ENCODE results near the gene MROH2A.

- TF ChIP-seq RARB (CRISPR knock-in tag; IDR thresholded peaks at IDR 0.05) (no peak), ZFP30 (CRISPR knock-in tag; IDR thresholded peaks at IDR 0.05) (no peak), PATZ1 (CRISPR knock-in tag; IDR thresholded peaks at IDR 0.05; ENCODE audit: borderline replicate concordance) (no peak)
These were observed 43.1 kb downstream of the MROH2A start for GRCh38 chr2:233821196-233821595.

All from SK-N-SH treated with all-trans-retinoic acid at 6 μM for 48 hours (cell line).